CD4-positive, alpha-beta T cell (primary cell): ENCODE measurements around the gene IL34. TPM values are rescaled to one million over a fixed set of nuclear protein-coding genes. Genes with fewer than 3 reads are reported as not detected.

Experiments
- ATAC-seq: fragments of 200-7000 bp; cut with Tn5 transposase; one replicate; pipeline ENCODE4 v1.10.0; 2022; ENCODE audit warnings: mild to moderate bottlenecking; ENCODE audit not compliant: poor library complexity
- CTCF ChIA-PET: fragments of 350-600 bp; sonication (Branson Sonifier 250); formaldehyde crosslinking; loops from one replicate; lab custom pipeline; 2021; ENCODE audit warnings: antibody characterized with exemption, inconsistent platforms; lab: Charles Lee
- POLR2A ChIA-PET: fragments of 350-600 bp; sonication (Branson Sonifier 250); formaldehyde crosslinking; loops from one replicate; lab custom pipeline; 2021; ENCODE audit warnings: antibody characterized with exemption, inconsistent platforms; lab: Charles Lee
- DNase-seq, 14 experiments: peaks; one replicate each; pipeline ENCODE4 v3.0.0-alpha.2; 2013 to 2020; ENCODE audit warnings: mixed read lengths in 2 of 14
- H3K27ac ChIP-seq, 2 donors: one replicate each; pipeline versions ENCODE4 v1.5.1 to v1.7.0; 2013; ENCODE audit warnings: low read length in 2 of 2, low read depth in 1 of 2, mild to moderate bottlenecking in 1 of 2
- H3K27me3 ChIP-seq, 2 experiments: 1 replicate in 1 of 2; 2 replicates in 1 of 2; pipeline versions ENCODE4 v1.6.1 to v1.7.0; 2013; ENCODE audit warnings: low read length in 2 of 2, control low read depth in 1 of 2, mild to moderate bottlenecking in 1 of 2, moderate library complexity in 1 of 2; ENCODE audit not compliant: insufficient read depth in 2 of 2, control insufficient read depth in 1 of 2
- H3K36me3 ChIP-seq: one replicate; pipeline ENCODE4 v1.6.1; 2013; ENCODE audit warnings: low read length, control low read depth; ENCODE audit not compliant: insufficient read depth
- H3K4me1 ChIP-seq: one replicate; pipeline ENCODE4 v1.6.1; 2013; ENCODE audit warnings: low read length, control low read depth; ENCODE audit not compliant: insufficient read depth
- H3K4me3 ChIP-seq: one replicate; pipeline ENCODE4 v1.5.1; 2013; ENCODE audit warnings: mild to moderate bottlenecking, low read length, moderate library complexity
- H3K9me3 ChIP-seq, 2 experiments: 1 replicate in 1 of 2; 2 replicates in 1 of 2; pipeline versions ENCODE4 v1.6.1 to v1.7.0; 2013; ENCODE audit warnings: low read length in 2 of 2, mild to moderate bottlenecking in 2 of 2, control low read depth in 1 of 2, moderate library complexity in 1 of 2; ENCODE audit not compliant: control insufficient read depth in 1 of 2, insufficient read depth in 1 of 2
- H3K27ac Mint-ChIP-seq: one replicate; pipeline ENCODE4 v1.8.0; 2020; ENCODE audit warnings: mixed read lengths
- H3K27me3 Mint-ChIP-seq: one replicate; pipeline ENCODE4 v1.8.0; 2021; ENCODE audit warnings: mixed read lengths
- H3K36me3 Mint-ChIP-seq: one replicate; pipeline ENCODE4 v1.8.0; 2021; ENCODE audit warnings: low read depth, mixed read lengths
- H3K4me1 Mint-ChIP-seq: one replicate; pipeline ENCODE4 v1.8.0; 2021; ENCODE audit warnings: low read depth, mixed read lengths
- H3K4me3 Mint-ChIP-seq: one replicate; pipeline ENCODE4 v1.8.0; 2020; ENCODE audit warnings: mild to moderate bottlenecking, mixed read lengths
- H3K9me3 Mint-ChIP-seq: one replicate; pipeline ENCODE4 v1.8.0; 2020; ENCODE audit warnings: mixed read lengths
- intact Hi-C, 2 experiments: fragments of 100-400 bp; cut with DNase I in 1 of 2; cut with micrococcal nuclease in 1 of 2; formaldehyde crosslinking; loops; one replicate each; pipeline versions ENCODE4 v1.15.1 to v1.9.0; 2023 to 2025; cut with DNase I, micrococcal nuclease
- total RNA-seq, 174 experiments: library from RNA in 2 of 174; stranded (reverse) in 2 of 174; gene quantifications; one replicate each; pipeline ENCODE4 v1.2.3 and lab custom pipeline; 2021 to 2026
- TF ChIP-seq, protein P1 (sequence below): fragments of 200-600 bp; IDR thresholded peaks from one replicate; pipeline ENCODE4 v1.8.0; 2022; ENCODE audit warnings: antibody characterized with exemption, mild to moderate bottlenecking

Gene IL34
- total RNA-seq, 2 experiments from 2014 or later, result 0.84 to 0.88 TPM

DNA sequence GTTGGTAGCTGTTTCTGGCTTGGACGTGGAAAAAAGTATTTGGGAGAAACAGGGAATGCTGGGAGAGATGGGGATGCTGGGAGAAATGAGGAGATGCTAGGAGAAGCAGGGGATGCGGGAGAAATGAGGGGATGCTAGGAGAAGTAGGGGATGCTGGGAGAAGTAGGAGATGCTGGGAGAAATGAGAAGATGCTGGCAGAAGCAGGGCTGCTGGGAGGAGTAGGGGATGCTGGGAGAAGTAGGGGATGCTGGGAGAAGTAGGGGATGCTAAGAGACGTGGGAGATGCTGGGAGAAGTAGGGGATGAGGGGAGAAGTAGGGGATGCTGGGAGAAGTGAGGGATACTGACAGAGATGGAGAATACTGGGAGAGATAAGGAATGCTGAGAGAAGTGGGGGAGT, 45.6 kb upstream of the IL34 start:
- Mint-ChIP-seq H3K4me1 (no peaks in the 10 kb centered on the region), H3K9me3 (no peaks in the 10 kb centered on the region), H3K4me3 (no peak overlapping the region), H3K27ac (no peak overlapping the region), H3K27me3 (no peaks in the 10 kb centered on the region), H3K36me3 (no peaks in the 10 kb centered on the region)
- TF ChIP-seq, protein P1, sequence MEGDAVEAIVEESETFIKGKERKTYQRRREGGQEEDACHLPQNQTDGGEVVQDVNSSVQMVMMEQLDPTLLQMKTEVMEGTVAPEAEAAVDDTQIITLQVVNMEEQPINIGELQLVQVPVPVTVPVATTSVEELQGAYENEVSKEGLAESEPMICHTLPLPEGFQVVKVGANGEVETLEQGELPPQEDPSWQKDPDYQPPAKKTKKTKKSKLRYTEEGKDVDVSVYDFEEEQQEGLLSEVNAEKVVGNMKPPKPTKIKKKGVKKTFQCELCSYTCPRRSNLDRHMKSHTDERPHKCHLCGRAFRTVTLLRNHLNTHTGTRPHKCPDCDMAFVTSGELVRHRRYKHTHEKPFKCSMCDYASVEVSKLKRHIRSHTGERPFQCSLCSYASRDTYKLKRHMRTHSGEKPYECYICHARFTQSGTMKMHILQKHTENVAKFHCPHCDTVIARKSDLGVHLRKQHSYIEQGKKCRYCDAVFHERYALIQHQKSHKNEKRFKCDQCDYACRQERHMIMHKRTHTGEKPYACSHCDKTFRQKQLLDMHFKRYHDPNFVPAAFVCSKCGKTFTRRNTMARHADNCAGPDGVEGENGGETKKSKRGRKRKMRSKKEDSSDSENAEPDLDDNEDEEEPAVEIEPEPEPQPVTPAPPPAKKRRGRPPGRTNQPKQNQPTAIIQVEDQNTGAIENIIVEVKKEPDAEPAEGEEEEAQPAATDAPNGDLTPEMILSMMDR, result no peak
- DNase-seq (no peak), ATAC-seq (no peak)
- ChIA-PET CTCF (no interaction called here), POLR2A (no interaction called here)
- H3K27me3 ChIP-seq, result no peaks in the 10 kb centered on the region
- H3K27ac ChIP-seq, result no peak overlapping the region
- H3K9me3 ChIP-seq, result no peaks in the 10 kb centered on the region
- intact Hi-C loops, result no loop called here
- H3K36me3 ChIP-seq, result no peaks in the 10 kb centered on the region
- no peaks in the 10 kb centered on the region for H3K4me1 ChIP-seq
- no peak overlapping the region for H3K4me3 ChIP-seq

DNA sequence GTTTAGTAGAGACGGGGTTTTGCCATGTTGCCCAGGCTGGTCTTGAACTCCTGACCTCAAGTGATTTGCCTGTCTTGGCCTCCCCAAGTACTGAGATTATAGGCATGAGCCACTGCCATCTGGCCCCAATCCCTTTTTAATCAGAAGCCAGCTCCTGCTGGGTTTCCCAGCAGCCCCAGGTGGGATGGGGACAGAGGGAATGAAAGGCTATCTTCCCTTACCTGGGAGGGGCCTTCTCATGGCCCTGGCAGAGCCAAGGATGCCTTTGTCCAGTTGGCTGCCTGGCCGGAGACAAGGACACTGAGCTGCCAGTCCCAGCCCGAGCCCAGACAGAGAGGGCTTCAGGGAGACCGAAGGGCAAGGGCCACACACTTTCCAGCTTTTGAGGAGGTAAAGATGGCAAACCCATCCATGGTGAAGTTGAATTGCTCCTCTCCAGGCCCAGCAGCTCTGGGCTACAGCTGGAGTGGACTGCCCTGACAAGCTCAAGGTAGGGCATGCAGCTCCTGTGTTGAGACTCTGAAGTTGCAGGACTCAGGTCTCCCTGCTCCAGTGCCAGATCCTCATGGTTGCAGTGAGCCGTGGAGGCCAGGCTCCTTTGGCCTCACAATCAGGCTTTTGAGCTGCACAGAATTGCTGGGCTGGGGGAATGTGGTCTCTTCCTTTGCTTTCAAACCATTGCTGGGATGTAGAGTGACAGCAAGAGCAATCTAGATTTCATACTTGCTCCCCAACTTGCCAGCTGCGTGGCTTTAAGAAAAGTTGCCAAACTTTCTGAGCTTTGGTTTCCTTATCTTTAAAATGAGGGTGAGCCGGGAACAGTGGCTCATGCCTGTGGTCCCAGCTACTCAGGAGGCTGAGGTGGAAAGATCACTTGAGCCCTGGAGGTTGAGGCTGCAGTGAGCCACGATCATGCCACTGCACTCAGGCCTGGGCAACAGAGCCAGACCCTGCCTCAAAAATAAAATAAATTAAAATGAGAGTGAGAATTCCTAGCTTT, 44.5 kb upstream of the IL34 start:
- Mint-ChIP-seq H3K9me3 (no peaks in the 10 kb centered on the region), H3K27me3 (no peaks in the 10 kb centered on the region), H3K4me1 (no peaks in the 10 kb centered on the region), H3K36me3 (no peaks in the 10 kb centered on the region), H3K27ac (no peak overlapping the region), H3K4me3 (no peak overlapping the region)
- H3K27me3 ChIP-seq, result no peaks in the 10 kb centered on the region
- intact Hi-C loops, result no loop called here
- H3K36me3 ChIP-seq, result no peaks in the 10 kb centered on the region
- H3K27ac ChIP-seq, result no peak overlapping the region
- H3K4me3 ChIP-seq, result no peak overlapping the region
- ChIA-PET CTCF (no interaction called here), POLR2A (no interaction called here)
- H3K9me3 ChIP-seq, result no peaks in the 10 kb centered on the region
- TF ChIP-seq, protein P1, result no peak
- ATAC-seq (no peak), DNase-seq (no peak)
- no peaks in the 10 kb centered on the region for H3K4me1 ChIP-seq

DNA sequence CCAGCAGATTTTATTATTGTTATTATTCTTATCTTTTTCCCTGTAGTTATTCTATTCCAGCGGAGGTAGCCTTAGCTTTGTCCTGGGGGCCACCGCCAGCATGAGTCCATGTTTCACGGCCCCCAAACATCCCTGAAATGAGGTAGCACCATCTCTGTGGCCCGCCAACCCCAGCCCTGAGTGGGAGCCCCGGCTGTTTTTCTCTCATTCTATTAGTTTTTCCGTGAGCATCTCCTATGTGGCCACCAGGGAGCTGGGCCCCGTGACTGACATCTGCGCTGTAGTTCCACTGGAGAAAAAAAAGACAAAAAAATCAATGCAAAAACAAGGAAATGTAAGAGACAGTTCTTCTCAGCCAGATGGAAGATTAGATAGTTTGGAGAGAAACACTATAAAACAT, 43.5 kb upstream of the IL34 start:
- CTCF ChIA-PET, result no interaction called here
- intact Hi-C loops, result no loop called here
- Histone ChIP-seq H3K9me3 (no peaks in the 10 kb centered on the region), H3K36me3 (no peaks in the 10 kb centered on the region), H3K4me1 (no peaks in the 10 kb centered on the region), H3K4me3 (no peak overlapping the region), H3K27ac (no peak overlapping the region), H3K27me3 (no peaks in the 10 kb centered on the region)
- Mint-ChIP-seq H3K27ac (no peak overlapping the region), H3K4me3 (no peak overlapping the region), H3K4me1 (no peaks in the 10 kb centered on the region), H3K27me3 (no peaks in the 10 kb centered on the region), H3K9me3 (no peaks in the 10 kb centered on the region), H3K36me3 (no peaks in the 10 kb centered on the region)
- no peak for DNase-seq
- POLR2A ChIA-PET, result no interaction called here
- TF ChIP-seq, protein P1, result no peak
- no peak for ATAC-seq
